ENCODE data around the gene MACROD1. TPM values are rescaled to one million over a fixed set of nuclear protein-coding genes. Genes with fewer than 3 reads are reported as not detected.

Gene MACROD1
- total and polyA plus RNA-seq, 9 of the 15 experiments (the other 6 are each of a cell fraction or from before 2014, with no cell fraction given), result 1.1 to 60.0 (median 26.4) TPM

DNA sequence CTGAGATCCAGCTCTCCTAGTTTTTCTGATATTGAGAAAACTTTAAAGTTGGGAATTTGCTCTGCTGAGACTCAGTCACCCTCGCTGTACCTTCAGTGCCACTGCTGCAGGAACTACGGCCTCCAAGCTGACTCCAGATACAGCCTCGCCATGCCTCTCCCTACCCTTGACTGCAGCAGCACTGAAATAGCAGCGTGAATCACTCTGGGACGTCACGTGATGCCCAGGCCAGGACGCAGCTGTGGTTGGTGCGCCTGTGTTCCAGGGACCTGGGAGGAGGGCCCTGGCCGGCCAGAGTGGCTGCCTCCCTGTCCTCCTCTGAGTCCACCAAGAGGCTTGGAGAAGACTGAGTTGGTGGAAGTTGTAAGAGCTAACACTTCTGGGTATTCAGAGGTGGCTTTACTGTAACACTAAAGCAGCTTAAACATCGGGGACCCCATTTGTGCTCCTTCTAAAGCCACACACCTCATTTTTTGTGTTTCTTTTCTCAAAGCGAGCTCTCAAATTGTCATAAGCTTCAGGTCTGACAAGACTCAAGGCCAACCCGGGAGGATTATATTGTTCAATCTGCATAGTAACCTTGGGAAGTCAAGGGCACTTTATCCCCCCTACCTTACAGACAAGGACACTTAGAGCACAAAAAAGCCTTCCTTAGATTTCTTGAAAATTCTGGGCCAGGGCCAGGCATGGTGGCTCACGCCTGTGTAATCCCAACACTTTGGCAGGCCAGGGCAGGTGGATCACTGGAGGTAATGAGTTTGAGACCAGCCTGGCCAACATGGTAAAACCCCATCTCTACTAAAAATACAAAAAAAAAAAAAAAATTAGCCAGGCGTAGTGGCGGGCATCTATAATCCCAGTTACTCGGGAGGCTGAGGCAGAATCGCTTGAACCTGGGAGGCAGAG, 15.8 kb upstream of the MACROD1 start:
- Histone ChIP-seq H3K79me2 (ENCODE audit: control insufficient read depth, insufficient read depth, low read length) (peaks cover 32% of the 10 kb centered on the region), H3K4me2 (ENCODE audit: insufficient read depth, low read length) (peak overlapping the region; percentile 74), H3K9me1 (ENCODE audit: control insufficient read depth, insufficient read depth, low read length) (no peaks in the 10 kb centered on the region), H3K4me3 (peak overlapping the region; percentile 25; the same call in 1 of the 2 replicates), H3K27me3 (ENCODE audit: control insufficient read depth in 2 of 2, insufficient read depth in 2 of 2, low read length in 2 of 2) (no peaks in the 10 kb centered on the region), H3K36me3 (ENCODE audit: control insufficient read depth, insufficient read depth, low read length) (peaks cover 4% of the 10 kb centered on the region; the same call in 1 of the 3 replicates), H3K27ac (ENCODE audit: extremely low read depth, low read depth, low read length) (peak overlapping the region; percentile 75), H3K9ac (ENCODE audit: insufficient read depth in 1 of 2, low read depth in 2 of 2, low read length in 2 of 2) (peak overlapping the region; percentile 66 to 80), H2AFZ (ENCODE audit: low read depth, low read length) (peak overlapping the region; percentile 83), H3K9me3 (replicated peaks; ENCODE audit: control insufficient read depth, insufficient read depth, low read depth, low read length) (no peaks in the 10 kb centered on the region), H3K4me1 (replicated peaks in 1 of 2; ENCODE audit: control insufficient read depth in 2 of 2, insufficient read depth in 2 of 2, low read length in 2 of 2) (peaks cover 23 to 46% of the 10 kb centered on the region in 2 experiments), H4K20me1 (replicated peaks; ENCODE audit: control insufficient read depth, insufficient read depth, low read length) (no peaks in the 10 kb centered on the region)
- peak; percentile 63 for ATAC-seq
- intact Hi-C loops (cut with micrococcal nuclease), result no loop called here
- no TSS peak for BruUV-seq (replicated peaks)
- CTCF ChIA-PET (ENCODE audit: low intra/inter-chr PET ratio), result interaction anchor here (0.9 kb wide), 1 partner anchor 15 kb away, joined by 5 read pairs; the partner anchor contains the start of gene MACROD1
- POLR2A ChIA-PET, result interaction anchor here (0.5 to 1.8 kb wide), 11 partner anchors 12 to 1726 kb away, joined by 3 to 9 read pairs (median 3); partner anchors contain the start of genes FERMT3 and MACROD1
- peak; percentile 99 for FAIRE-seq
- in situ Hi-C loops (cut with MboI), result no loop called here
- DNase-seq (ENCODE audit: extremely low read depth in 1 of 4, low spot score in 3 of 4), result peak; percentile 79 to 95 (median 86)
- 29% methylated on average over 17 of the region's 17 CpGs for WGBS (ENCODE audit: insufficient coverage, low coverage, missing lambda C conversion rate)
- TF ChIP-seq HDAC2 (IDR thresholded peaks at IDR 0.05) (no peak), CREBBP (IDR thresholded peaks at IDR 0.05; ENCODE audit: low read depth, low read length) (no peak), RBM34 (IDR thresholded peaks at IDR 0.05; ENCODE audit: borderline replicate concordance, insufficient read depth, low read length) (no peak), ZNF143 (CRISPR knock-in tag; IDR thresholded peaks at IDR 0.05) (no peak), KLF6 (CRISPR knock-in tag; IDR thresholded peaks at IDR 0.05; ENCODE audit: borderline replicate concordance) (no peak; the same call in 1 of the 2 replicates), PHF8 (IDR thresholded peaks at IDR 0.05; ENCODE audit: borderline replicate concordance, low read length) (peak; percentile 53; the same call in 1 of the 2 replicates), ESRRB (CRISPR knock-in tag; IDR thresholded peaks at IDR 0.05; ENCODE audit: borderline replicate concordance) (no peak)
- TF ChIP-seq, protein P1, sequence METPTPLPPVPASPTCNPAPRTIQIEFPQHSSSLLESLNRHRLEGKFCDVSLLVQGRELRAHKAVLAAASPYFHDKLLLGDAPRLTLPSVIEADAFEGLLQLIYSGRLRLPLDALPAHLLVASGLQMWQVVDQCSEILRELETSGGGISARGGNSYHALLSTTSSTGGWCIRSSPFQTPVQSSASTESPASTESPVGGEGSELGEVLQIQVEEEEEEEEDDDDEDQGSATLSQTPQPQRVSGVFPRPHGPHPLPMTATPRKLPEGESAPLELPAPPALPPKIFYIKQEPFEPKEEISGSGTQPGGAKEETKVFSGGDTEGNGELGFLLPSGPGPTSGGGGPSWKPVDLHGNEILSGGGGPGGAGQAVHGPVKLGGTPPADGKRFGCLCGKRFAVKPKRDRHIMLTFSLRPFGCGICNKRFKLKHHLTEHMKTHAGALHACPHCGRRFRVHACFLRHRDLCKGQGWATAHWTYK (CRISPR knock-in tag; IDR thresholded peaks at IDR 0.05), result 0 out of 2 replicates have a peak, but pooled peaks have one; percentile 10
- TF ChIP-seq, protein P2, sequence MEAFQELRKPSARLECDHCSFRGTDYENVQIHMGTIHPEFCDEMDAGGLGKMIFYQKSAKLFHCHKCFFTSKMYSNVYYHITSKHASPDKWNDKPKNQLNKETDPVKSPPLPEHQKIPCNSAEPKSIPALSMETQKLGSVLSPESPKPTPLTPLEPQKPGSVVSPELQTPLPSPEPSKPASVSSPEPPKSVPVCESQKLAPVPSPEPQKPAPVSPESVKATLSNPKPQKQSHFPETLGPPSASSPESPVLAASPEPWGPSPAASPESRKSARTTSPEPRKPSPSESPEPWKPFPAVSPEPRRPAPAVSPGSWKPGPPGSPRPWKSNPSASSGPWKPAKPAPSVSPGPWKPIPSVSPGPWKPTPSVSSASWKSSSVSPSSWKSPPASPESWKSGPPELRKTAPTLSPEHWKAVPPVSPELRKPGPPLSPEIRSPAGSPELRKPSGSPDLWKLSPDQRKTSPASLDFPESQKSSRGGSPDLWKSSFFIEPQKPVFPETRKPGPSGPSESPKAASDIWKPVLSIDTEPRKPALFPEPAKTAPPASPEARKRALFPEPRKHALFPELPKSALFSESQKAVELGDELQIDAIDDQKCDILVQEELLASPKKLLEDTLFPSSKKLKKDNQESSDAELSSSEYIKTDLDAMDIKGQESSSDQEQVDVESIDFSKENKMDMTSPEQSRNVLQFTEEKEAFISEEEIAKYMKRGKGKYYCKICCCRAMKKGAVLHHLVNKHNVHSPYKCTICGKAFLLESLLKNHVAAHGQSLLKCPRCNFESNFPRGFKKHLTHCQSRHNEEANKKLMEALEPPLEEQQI (IDR thresholded peaks at IDR 0.05), result no peak
- TF ChIP-seq, protein P3, sequence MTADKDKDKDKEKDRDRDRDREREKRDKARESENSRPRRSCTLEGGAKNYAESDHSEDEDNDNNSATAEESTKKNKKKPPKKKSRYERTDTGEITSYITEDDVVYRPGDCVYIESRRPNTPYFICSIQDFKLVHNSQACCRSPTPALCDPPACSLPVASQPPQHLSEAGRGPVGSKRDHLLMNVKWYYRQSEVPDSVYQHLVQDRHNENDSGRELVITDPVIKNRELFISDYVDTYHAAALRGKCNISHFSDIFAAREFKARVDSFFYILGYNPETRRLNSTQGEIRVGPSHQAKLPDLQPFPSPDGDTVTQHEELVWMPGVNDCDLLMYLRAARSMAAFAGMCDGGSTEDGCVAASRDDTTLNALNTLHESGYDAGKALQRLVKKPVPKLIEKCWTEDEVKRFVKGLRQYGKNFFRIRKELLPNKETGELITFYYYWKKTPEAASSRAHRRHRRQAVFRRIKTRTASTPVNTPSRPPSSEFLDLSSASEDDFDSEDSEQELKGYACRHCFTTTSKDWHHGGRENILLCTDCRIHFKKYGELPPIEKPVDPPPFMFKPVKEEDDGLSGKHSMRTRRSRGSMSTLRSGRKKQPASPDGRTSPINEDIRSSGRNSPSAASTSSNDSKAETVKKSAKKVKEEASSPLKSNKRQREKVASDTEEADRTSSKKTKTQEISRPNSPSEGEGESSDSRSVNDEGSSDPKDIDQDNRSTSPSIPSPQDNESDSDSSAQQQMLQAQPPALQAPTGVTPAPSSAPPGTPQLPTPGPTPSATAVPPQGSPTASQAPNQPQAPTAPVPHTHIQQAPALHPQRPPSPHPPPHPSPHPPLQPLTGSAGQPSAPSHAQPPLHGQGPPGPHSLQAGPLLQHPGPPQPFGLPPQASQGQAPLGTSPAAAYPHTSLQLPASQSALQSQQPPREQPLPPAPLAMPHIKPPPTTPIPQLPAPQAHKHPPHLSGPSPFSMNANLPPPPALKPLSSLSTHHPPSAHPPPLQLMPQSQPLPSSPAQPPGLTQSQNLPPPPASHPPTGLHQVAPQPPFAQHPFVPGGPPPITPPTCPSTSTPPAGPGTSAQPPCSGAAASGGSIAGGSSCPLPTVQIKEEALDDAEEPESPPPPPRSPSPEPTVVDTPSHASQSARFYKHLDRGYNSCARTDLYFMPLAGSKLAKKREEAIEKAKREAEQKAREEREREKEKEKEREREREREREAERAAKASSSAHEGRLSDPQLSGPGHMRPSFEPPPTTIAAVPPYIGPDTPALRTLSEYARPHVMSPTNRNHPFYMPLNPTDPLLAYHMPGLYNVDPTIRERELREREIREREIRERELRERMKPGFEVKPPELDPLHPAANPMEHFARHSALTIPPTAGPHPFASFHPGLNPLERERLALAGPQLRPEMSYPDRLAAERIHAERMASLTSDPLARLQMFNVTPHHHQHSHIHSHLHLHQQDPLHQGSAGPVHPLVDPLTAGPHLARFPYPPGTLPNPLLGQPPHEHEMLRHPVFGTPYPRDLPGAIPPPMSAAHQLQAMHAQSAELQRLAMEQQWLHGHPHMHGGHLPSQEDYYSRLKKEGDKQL (CRISPR knock-in tag; IDR thresholded peaks at IDR 0.05; ENCODE audit: borderline replicate concordance), result no peak
